PC-9 (cell line): ENCODE measurements around the gene OR11L1. TPM values are rescaled to one million over a fixed set of nuclear protein-coding genes. Genes with fewer than 3 reads are reported as not detected.

Experiments
- BruUV-seq: library from RNA; stranded (reverse); fragments of 400-500 nt; replicated peaks from 2 replicates; lab custom pipeline; 2021; lab: Mats Ljungman, UMichigan
- CTCF ChIA-PET: fragments of 300-600 bp; sonication (Branson Sonifier 250); formaldehyde crosslinking; loops from one replicate; lab custom pipeline; 2022; ENCODE audit warnings: antibody characterized with exemption; lab: Charles Lee
- POLR2A ChIA-PET: fragments of 300-600 bp; sonication (Branson Sonifier 250); formaldehyde crosslinking; loops from one replicate; lab custom pipeline; 2022; ENCODE audit warnings: antibody characterized with exemption; ENCODE audit not compliant: unreplicated experiment; lab: Charles Lee
- DNase-seq, 2 experiments: peaks; one replicate each; pipeline versions ENCODE4 v3.0.0 to v3.0.0-alpha.2; 2015 to 2022; ENCODE audit warnings: mixed read lengths in 1 of 2
- H2AFZ ChIP-seq: fragments of 200-600 bp; sonication (generic); 2 replicates; pipeline ENCODE4 v1.8.1; 2017; ENCODE audit warnings: antibody characterized with exemption
- H3F3A ChIP-seq: fragments of 200-600 bp; sonication (generic); 2 replicates; pipeline ENCODE4 v1.8.1; 2017; ENCODE audit warnings: antibody characterized with exemption, mild to moderate bottlenecking, low read depth; ENCODE audit not compliant: insufficient read depth
- H3K27ac ChIP-seq: fragments of 200-600 bp; sonication (generic); 2 replicates; pipeline ENCODE4 v1.6.1; 2016; ENCODE audit warnings: mixed run types
- H3K27me3 ChIP-seq: fragments of 200-600 bp; sonication (generic); 2 replicates; pipeline ENCODE4 v1.6.1; 2016; ENCODE audit warnings: low read depth, mixed run types; ENCODE audit not compliant: insufficient read depth
- H3K36me3 ChIP-seq: fragments of 200-600 bp; sonication (generic); 2 replicates; pipeline ENCODE4 v1.6.1; 2016; ENCODE audit warnings: low read depth, mixed run types
- H3K4me1 ChIP-seq: fragments of 200-600 bp; sonication (generic); replicated peaks from 2 replicates; pipeline ENCODE4 v1.6.1; 2016; ENCODE audit warnings: mixed run types; ENCODE audit not compliant: insufficient read depth
- H3K4me2 ChIP-seq: fragments of 200-600 bp; sonication (generic); 2 replicates; pipeline ENCODE4 v1.6.1; 2017; ENCODE audit warnings: mixed run types
- H3K4me3 ChIP-seq: fragments of 200-600 bp; sonication (generic); 2 replicates; pipeline ENCODE4 v1.6.1; 2016; ENCODE audit warnings: mixed run types
- H3K79me2 ChIP-seq: fragments of 200-600 bp; sonication (generic); 2 replicates; pipeline ENCODE4 v1.6.1; 2017; ENCODE audit warnings: low read depth, mixed run types
- H3K9me2 ChIP-seq: fragments of 200-600 bp; sonication (generic); 2 replicates; pipeline ENCODE4 v1.8.1; 2017; ENCODE audit warnings: mild to moderate bottlenecking; ENCODE audit not compliant: insufficient read depth
- H3K9me3 ChIP-seq: fragments of 200-600 bp; sonication (generic); 2 replicates; pipeline ENCODE4 v1.8.1; 2016; ENCODE audit warnings: low read depth; ENCODE audit not compliant: insufficient read depth
- H4K20me1 ChIP-seq: fragments of 200-600 bp; sonication (generic); 2 replicates; pipeline ENCODE4 v1.8.1; 2017; ENCODE audit not compliant: insufficient read depth
- CTCF ChIP-seq: fragments of 200-600 bp; sonication (generic); conservative IDR thresholded peaks from 2 replicates; pipeline ENCODE4 v1.6.1; 2017; ENCODE audit warnings: mixed run types, antibody characterized with exemption, mild to moderate bottlenecking, moderate library complexity
- EZH2 ChIP-seq: fragments of 200-600 bp; sonication (generic); IDR thresholded peaks from 2 replicates; pipeline ENCODE4 v1.8.0; 2017; ENCODE audit warnings: antibody characterized with exemption, low read depth
- intact Hi-C: fragments of 100-400 bp; cut with micrococcal nuclease; formaldehyde crosslinking; loops from one replicate; pipeline ENCODE4 v1.10.0; 2022; ENCODE audit not compliant: unreplicated experiment
- total RNA-seq: library from RNA; stranded (reverse); gene quantifications from 2 replicates; pipeline ENCODE4 v1.2.3, GENCODE V29; 2021

The OR11L1 gene
- total RNA-seq, 1 experiment from 2014 or later = not detected

GRCh38 chr1:247843411-247843810 is 1.7 kb upstream of the OR11L1 start:
- Histone ChIP-seq H3K4me3 (no peak overlapping the region), H3F3A (no peaks in the 10 kb centered on the region), H3K27me3 (0 out of 2 replicates have a peak, but pooled peaks cover 6% of the 10 kb centered on the region), H3K79me2 (no peaks in the 10 kb centered on the region), H3K36me3 (no peaks in the 10 kb centered on the region), H3K9me3 (no peaks in the 10 kb centered on the region), H4K20me1 (no peaks in the 10 kb centered on the region), H2AFZ (no peak overlapping the region), H3K27ac (no peak overlapping the region), H3K9me2 (no peaks in the 10 kb centered on the region), H3K4me2 (no peak overlapping the region), H3K4me1 (no peaks in the 10 kb centered on the region)
- POLR2A ChIA-PET = no interaction called here
- TF ChIP-seq CTCF (no peak), EZH2 (no peak)
- no peak for DNase-seq
- CTCF ChIA-PET = no interaction called here
- intact Hi-C loops = no loop called here
- no TSS peak for BruUV-seq

- no peaks in the 10 kb centered on the region for H3K79me2 ChIP-seq
- H3K27ac ChIP-seq = no peak overlapping the region
- 0 out of 2 replicates have a peak, but pooled peaks cover 6% of the 10 kb centered on the region for H3K27me3 ChIP-seq
- H2AFZ ChIP-seq = no peak overlapping the region
- no peak overlapping the region for H3K4me2 ChIP-seq
- H4K20me1 ChIP-seq = no peaks in the 10 kb centered on the region
- no peaks in the 10 kb centered on the region for H3K4me1 ChIP-seq
- H3K36me3 ChIP-seq = no peaks in the 10 kb centered on the region
- TF ChIP-seq EZH2 = no peak
- TF ChIP-seq CTCF = no peak
- ChIA-PET CTCF (no interaction called here), POLR2A (no interaction called here)
- BruUV-seq = no TSS peak
- no peaks in the 10 kb centered on the region for H3K9me3 ChIP-seq
- intact Hi-C loops = no loop called here
- H3K4me3 ChIP-seq = no peak overlapping the region
- H3F3A ChIP-seq = no peaks in the 10 kb centered on the region
- no peaks in the 10 kb centered on the region for H3K9me2 ChIP-seq
- no peak for DNase-seq
Measured at GRCh38 chr1:247840818-247841217, 878 bp downstream of the OR11L1 start.

- no peaks in the 10 kb centered on the region for H3F3A ChIP-seq
- H3K9me3 ChIP-seq = no peaks in the 10 kb centered on the region
- no peak overlapping the region for H3K4me2 ChIP-seq
- no peaks in the 10 kb centered on the region for H3K79me2 ChIP-seq
- H3K27me3 ChIP-seq = no peaks in the 10 kb centered on the region
- CTCF ChIA-PET = no interaction called here
- no peaks in the 10 kb centered on the region for H3K4me1 ChIP-seq
- no peak overlapping the region for H2AFZ ChIP-seq
- H3K27ac ChIP-seq = no peak overlapping the region
- H3K4me3 ChIP-seq = no peak overlapping the region
- no peaks in the 10 kb centered on the region for H4K20me1 ChIP-seq
- no peak for TF ChIP-seq CTCF
- TF ChIP-seq EZH2 = no peak
- DNase-seq = no peak
- H3K9me2 ChIP-seq = no peaks in the 10 kb centered on the region
- H3K36me3 ChIP-seq = no peaks in the 10 kb centered on the region
- intact Hi-C loops = no loop called here
- BruUV-seq = no TSS peak
- POLR2A ChIA-PET = no interaction called here
Measured at GRCh38 chr1:247833601-247834000, 8.1 kb downstream of the OR11L1 start.
